GM19099 (cell line): ENCODE data around the gene ADAMTS20.

Source experiments
- POLR2A ChIP-seq: IDR thresholded peaks from 3 replicates; pipeline ENCODE4 v1.6.1; 2011; ENCODE audit warnings: low read depth; ENCODE audit not compliant: insufficient read length; ENCODE audit errors: extremely low read depth

Gene ADAMTS20

DNA sequence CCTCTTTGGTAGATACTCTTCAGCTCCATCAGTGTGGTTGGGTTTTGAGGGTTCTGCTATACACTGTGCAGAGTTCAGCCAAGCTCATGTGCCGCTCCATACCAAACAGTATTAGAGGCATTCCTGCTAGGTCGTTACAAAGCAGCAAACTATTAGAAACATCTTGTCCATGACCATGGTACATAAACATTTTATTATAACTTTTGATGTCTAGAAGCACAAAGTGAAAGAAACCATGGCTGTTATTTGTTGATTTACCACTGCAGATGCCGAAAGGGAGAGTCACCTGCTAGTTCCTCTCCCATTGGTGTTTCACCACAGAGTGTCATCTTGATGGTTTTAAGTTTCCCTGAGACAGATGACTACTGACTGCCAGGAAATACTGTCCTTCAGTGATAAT, 242.0 kb downstream of the ADAMTS20 start:
- no peak for TF ChIP-seq POLR2A

DNA sequence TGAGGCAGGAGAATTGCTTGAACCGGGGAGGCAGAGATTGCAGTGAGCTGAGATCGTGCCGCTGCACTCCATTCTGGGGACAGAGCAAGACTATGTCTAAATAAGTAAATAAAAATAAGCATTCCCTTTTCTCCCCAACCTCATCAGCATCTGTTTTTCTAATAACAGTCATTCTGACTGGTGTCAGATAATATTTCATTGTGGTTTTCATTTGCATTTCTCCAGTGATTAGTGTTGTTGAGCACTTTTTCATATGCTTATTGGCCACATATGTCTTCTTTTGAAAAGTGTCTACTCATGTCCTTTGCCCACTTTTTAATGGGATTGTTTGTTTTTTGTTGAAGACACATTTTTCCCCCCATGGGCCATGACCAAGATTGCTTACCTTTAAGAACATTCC, 243.2 kb downstream of the ADAMTS20 start:
- TF ChIP-seq POLR2A = no peak

DNA sequence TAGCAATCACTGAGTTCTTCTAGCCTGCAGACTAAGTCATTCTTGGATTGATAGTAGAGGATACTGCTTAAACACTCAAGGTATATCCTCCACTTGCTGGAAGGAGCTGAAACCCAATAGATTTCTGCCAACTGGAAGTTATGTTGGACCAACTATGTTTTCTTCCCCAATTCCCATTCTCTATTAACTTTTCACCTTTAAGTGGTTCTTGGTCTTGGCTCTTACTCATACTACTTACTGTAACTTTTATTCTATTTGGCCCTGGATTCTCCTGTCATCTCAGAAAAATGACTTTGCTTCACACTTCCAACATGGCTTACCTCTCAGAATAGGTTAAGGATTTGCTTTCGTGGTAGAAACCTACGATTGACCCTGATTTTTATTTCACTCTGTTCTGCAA, 244.9 kb downstream of the ADAMTS20 start:
- TF ChIP-seq POLR2A = no peak

DNA sequence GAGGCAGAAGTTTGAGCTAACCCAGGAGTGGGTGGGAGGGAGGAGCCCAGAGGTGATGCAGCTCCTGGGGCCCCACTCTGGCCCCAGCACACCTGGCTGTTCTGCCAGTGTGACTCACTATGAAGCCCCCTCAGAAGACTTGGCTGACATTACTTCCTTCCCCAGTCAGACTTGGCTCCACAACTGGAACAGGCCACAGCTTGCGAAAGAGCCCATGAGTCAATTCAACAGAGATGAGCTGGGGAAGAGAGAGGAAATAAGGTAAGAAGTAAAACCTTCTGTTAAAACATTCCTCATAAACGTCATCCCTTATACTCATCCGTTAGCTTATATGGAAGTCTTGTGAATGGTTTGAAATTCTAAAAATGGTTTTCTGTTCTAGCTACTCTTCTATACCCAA, 245.9 kb downstream of the ADAMTS20 start:
- no peak for TF ChIP-seq POLR2A

- TF ChIP-seq POLR2A = no peak
Measured at GRCh38 chr12:43305065-43305464, 246.9 kb downstream of the ADAMTS20 start.
